Endothelial cell of umbilical vein (primary cell): ENCODE data around the gene NSD2.

Experiments
- EZH2 ChIP-seq: IDR thresholded peaks from 2 replicates; pipeline ENCODE4 v1.6.1; 2012; ENCODE audit warnings: borderline replicate concordance, low read depth, mild to moderate bottlenecking, moderate library complexity, low read length, inconsistent platforms; ENCODE audit not compliant: severe bottlenecking
- TF ChIP-seq, protein P1 (sequence below), 2 donors: IDR thresholded peaks; 1 replicate in 1 of 2; 2 replicates in 1 of 2; pipeline ENCODE4 v1.5.1; 2011; ENCODE audit warnings: low read length in 2 of 2, mild to moderate bottlenecking in 2 of 2, moderate library complexity in 2 of 2, control low read depth in 1 of 2, inconsistent platforms in 1 of 2, low read depth in 1 of 2; ENCODE audit not compliant: insufficient read depth in 1 of 2; ENCODE audit errors: extremely low read depth in 1 of 2

DNA sequence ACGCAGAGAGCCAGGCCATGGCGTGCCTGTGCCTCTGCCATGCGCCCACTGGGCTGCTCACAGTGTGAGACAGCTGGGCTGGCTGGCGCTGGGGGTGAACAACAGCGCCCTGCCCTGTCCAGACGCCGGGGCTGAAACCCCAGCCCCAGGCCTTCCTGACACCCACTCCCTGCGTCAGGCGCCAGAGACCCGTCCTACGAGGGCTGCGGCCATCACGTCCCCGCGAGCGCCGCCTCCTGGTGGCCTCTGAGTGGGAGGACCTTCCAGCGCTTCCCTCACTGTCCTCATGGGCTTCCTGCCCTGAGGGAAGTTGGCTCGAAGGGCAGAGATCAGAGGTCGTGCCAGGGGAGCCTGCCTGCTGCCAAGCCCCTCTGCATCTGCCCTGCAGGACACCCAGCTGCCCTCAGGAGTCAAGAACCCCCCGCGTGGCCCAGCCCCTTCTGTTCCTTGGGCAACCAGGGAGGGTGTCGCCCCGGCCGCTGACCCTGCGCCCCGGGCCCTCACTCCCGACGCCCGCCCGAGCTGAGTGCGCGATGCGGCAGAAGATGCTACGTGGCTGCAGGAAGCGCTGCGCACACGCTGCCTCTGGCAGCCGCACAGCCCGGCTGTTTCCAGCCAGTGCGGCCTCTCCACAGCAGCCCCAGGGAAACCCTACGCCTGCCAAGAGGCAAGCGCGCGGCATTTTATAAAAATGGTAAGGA, 121.4 kb downstream of the NSD2 start:
- TF ChIP-seq, protein P1, sequence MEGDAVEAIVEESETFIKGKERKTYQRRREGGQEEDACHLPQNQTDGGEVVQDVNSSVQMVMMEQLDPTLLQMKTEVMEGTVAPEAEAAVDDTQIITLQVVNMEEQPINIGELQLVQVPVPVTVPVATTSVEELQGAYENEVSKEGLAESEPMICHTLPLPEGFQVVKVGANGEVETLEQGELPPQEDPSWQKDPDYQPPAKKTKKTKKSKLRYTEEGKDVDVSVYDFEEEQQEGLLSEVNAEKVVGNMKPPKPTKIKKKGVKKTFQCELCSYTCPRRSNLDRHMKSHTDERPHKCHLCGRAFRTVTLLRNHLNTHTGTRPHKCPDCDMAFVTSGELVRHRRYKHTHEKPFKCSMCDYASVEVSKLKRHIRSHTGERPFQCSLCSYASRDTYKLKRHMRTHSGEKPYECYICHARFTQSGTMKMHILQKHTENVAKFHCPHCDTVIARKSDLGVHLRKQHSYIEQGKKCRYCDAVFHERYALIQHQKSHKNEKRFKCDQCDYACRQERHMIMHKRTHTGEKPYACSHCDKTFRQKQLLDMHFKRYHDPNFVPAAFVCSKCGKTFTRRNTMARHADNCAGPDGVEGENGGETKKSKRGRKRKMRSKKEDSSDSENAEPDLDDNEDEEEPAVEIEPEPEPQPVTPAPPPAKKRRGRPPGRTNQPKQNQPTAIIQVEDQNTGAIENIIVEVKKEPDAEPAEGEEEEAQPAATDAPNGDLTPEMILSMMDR (IDR thresholded peaks at IDR 0.05; ENCODE audit: extremely low read depth in 1 of 2, insufficient read depth in 1 of 2, low read depth in 1 of 2, low read length in 2 of 2): no peak
- TF ChIP-seq EZH2: no peak
